GM18517 (cell line): Measurements from ENCODE around the gene ATG9B.
"Not testable (repeated sequence)": the region's sequence is repeated elsewhere in the genome, so short reads cannot be mapped to it uniquely, and the experiment has no call there.

ENCODE experiments used
- ATAC-seq: cut with Tn5 transposase; IDR thresholded peaks from one replicate; pipeline ENCODE4 v1.9.1; 2021; ENCODE audit warnings: mild to moderate bottlenecking, moderate library complexity; ENCODE audit not compliant: unreplicated experiment

The ATG9B gene

GRCh38 chr7:151059367-151060112 is 35.2 kb upstream of the ATG9B start, which contains the start of gene SLC4A2:
SLC4A2 (plus strand) TSS chr7:151059589; CDS start chr7:151061988, 2,399 bp downstream.
- ATAC-seq: no peak

- no peak for ATAC-seq
Measured at GRCh38 chr7:151058781-151059366, 34.6 kb upstream of the ATG9B start.

GRCh38 chr7:151057989-151058780 is 33.9 kb upstream of the ATG9B start:
- peak; percentile 84 for ATAC-seq

GRCh38 chr7:151057506-151057988 is 33.3 kb upstream of the ATG9B start, which contains the start of gene CDK5:
CDK5 (minus strand) TSS chr7:151057897; CDS start chr7:151057848, 49 bp downstream.
- ATAC-seq: peak; percentile 39

- ATAC-seq: no peak
Measured at GRCh38 chr7:151056666-151057505, 32.6 kb upstream of the ATG9B start.

GRCh38 chr7:151056283-151056665 is 32.0 kb upstream of the ATG9B start:
- no peak for ATAC-seq

- no peak for ATAC-seq
Measured at GRCh38 chr7:151053751-151054150, 29.5 kb upstream of the ATG9B start.

GRCh38 chr7:151053096-151053495 is 28.8 kb upstream of the ATG9B start:
- ATAC-seq: no peak

- ATAC-seq: no peak
Measured at GRCh38 chr7:151051108-151051507, 26.8 kb upstream of the ATG9B start.

- no peak for ATAC-seq
Measured at GRCh38 chr7:151048911-151049463, 24.7 kb upstream of the ATG9B start.

- no peak for ATAC-seq
Measured at GRCh38 chr7:151047976-151048815, 23.9 kb upstream of the ATG9B start, which contains the start of gene ASIC3. ASIC3 (plus strand) TSS chr7:151048531; CDS start chr7:151048886, 355 bp downstream.

GRCh38 chr7:151046603-151047573 is 22.6 kb upstream of the ATG9B start:
- ATAC-seq: no peak

- ATAC-seq: no peak
Measured at GRCh38 chr7:151045967-151046366, 21.7 kb upstream of the ATG9B start.

GRCh38 chr7:151045262-151045661 is 21.0 kb upstream of the ATG9B start:
- ATAC-seq: no peak

- ATAC-seq: no peak
Measured at GRCh38 chr7:151043959-151044358, 19.7 kb upstream of the ATG9B start.

GRCh38 chr7:151043449-151043848 is 19.2 kb upstream of the ATG9B start:
- ATAC-seq: not testable (repeated sequence)

GRCh38 chr7:151040616-151041375 is 16.5 kb upstream of the ATG9B start:
- ATAC-seq: no peak
